K562 treated with DMSO at 1 percent for 4 hours (cell line): ENCODE data around the gene CAMKK1. TPM values are rescaled to one million over a fixed set of nuclear protein-coding genes. Genes with fewer than 3 reads are reported as not detected.

ENCODE experiments used
- total RNA-seq: library from RNA; unstranded; fragments of 300-600 nt; gene quantifications from 2 replicates; pipeline ENCODE4 v1.2.3, GENCODE V29; 2022; ENCODE audit not compliant: insufficient read depth

The CAMKK1 gene
- 2.5 and 2.9 TPM in 2 replicates for total RNA-seq

DNA sequence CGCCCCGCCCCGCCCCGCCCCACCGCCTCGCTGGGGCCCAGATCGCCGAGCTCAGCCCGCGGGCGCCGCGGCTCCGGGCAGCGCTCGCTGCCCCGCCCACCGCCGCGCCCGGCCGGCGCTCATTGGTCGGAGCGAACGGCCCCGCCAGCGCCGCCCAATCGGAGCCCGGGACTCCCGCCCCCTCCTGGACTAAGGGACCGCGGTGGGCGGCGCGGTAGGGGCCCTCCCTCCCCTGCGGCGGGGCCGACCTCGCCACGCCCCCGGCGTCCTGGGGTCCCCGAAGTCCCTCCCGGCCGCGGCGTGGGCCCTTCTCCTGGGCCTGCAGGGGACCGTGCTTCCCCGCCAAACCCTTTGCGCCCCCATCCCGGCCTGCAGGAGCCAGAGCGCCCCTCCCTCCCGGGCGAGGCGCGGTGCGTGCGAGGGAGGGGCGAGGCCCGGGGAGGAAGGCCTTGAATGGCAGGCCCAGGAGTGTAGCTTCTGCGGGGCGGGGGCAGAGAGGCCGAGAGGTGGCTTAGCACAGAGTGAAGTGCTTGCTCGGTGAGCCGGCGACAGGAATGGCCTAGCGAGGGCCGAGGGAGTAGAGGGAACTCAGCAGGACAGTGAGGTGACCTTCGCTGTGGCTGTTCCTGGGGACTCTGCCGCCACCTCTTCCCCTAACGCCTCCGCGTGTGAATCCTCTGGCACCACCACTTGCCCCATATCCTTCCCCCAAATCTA lies at the start of gene CAMKK1:
CAMKK1 (minus strand) TSS at position 51 of the 717 bp plus-strand sequence. CDS start 7,366 bp downstream, outside the sequence.

GRCh38 chr17:3915995-3916696 lies 23.3 kb upstream of the CAMKK1 start, which contains the start of gene P2RX1:
P2RX1 (minus strand) TSS chr17:3916465; CDS start chr17:3916225, 240 bp downstream.

DNA sequence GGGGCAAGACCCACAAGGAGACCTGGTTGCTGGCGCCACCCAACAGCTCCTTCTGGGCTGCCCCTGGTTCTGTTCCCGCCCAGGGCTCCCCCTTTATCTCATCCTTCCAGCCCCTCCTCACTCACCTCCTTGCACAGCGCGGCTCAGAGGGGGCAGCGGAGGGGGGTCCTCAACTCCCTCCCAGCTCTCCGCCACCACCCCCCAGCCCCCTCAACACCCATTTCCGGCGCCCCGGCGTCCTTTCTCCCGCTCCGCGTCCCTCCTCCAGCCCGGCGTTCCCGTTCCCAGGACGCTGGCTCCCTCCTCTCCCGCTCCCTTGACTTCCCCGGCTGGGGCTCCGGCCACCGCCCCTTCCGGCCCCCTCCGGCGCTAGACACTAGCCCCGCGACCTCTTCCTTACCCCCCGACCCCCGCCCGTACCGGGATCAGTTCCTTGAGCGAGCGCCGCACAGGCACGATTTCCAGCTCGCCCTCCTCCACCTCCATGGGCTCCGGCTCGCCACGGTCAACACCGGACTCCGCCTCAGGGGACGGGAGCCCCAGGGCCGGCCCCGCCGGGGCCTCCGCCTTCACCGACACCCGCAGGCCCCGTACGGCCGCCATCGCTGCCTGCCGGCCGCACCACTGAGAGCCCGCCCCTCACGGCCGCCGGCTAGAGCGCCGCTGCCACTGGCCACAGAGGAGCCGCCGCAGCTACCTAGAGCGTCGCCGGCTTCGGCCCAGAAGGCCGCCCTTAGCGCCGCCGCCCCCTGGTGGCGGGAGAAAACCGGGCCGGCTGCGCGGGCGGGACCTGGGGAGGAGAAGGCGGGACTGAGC lies 47.0 kb downstream of the CAMKK1 start, which contains the start of gene NCBP3:
NCBP3 (minus strand) TSS at position 626 of the 816 bp plus-strand sequence; CDS start at position 603, 23 bp downstream.

Other genes with a start within 250 kb of the CAMKK1 start
- 25.0 and 36.3 TPM in 2 replicates for gene TAX1BP3, start 224.5 kb downstream of the CAMKK1 start, total RNA-seq
- gene EMC6, start 224.2 kb downstream of the CAMKK1 start, total RNA-seq, result 104 and 118 TPM in 2 replicates
- gene P2RX5, start 196.9 kb downstream of the CAMKK1 start, total RNA-seq, result 4.4 TPM in 1 of 2 replicates, not detected in the other
- gene HASPIN, start 169.2 kb downstream of the CAMKK1 start, total RNA-seq, result 4.8 and 7.8 TPM in 2 replicates
- 24.3 and 36.1 TPM in 2 replicates for gene ITGAE, start 91.9 kb downstream of the CAMKK1 start, total RNA-seq
- 2.4 and 6.4 TPM in 2 replicates for gene NCBP3, start 46.8 kb downstream of the CAMKK1 start, total RNA-seq
- 34.2 and 43.1 TPM in 2 replicates for gene P2RX1, start 23.4 kb upstream of the CAMKK1 start, total RNA-seq
- 280 and 305 TPM in 2 replicates for gene ATP2A3, start 71.4 kb upstream of the CAMKK1 start, total RNA-seq
- 8.1 and 11.5 TPM in 2 replicates for gene ZZEF1, start 250.0 kb upstream of the CAMKK1 start, total RNA-seq